Osteoblast (primary cell): ENCODE results near the gene NRTN. TPM values are rescaled to one million over a fixed set of nuclear protein-coding genes. Genes with fewer than 3 reads are reported as not detected.

Source experiments
- DNase-seq: peaks from one replicate; pipeline ENCODE4 v3.0.0; 2011; ENCODE audit warnings: low spot score, mixed read lengths; ENCODE audit not compliant: insufficient read length; ENCODE audit errors: missing footprints
- H2AFZ ChIP-seq: 2 replicates; pipeline ENCODE4 v1.6.0; 2011; ENCODE audit warnings: mild to moderate bottlenecking, low read length
- H3K27ac ChIP-seq: 2 replicates; pipeline ENCODE4 v1.5.1; 2011; ENCODE audit warnings: mild to moderate bottlenecking, low read depth, low read length, moderate library complexity
- H3K27me3 ChIP-seq: 2 replicates; pipeline ENCODE4 v1.6.0; 2012; ENCODE audit warnings: mild to moderate bottlenecking, control low read depth, inconsistent platforms, low read length, moderate library complexity; ENCODE audit not compliant: insufficient read depth
- H3K36me3 ChIP-seq: 2 replicates; pipeline ENCODE4 v1.5.1; 2011; ENCODE audit warnings: mild to moderate bottlenecking, low read length, control low read depth, moderate library complexity; ENCODE audit not compliant: insufficient read depth
- H3K4me1 ChIP-seq: 2 replicates; pipeline ENCODE4 v1.5.1; 2011; ENCODE audit warnings: mild to moderate bottlenecking, low read length, control low read depth, moderate library complexity; ENCODE audit not compliant: insufficient read depth
- H3K4me2 ChIP-seq: 2 replicates; pipeline ENCODE4 v1.6.0; 2011; ENCODE audit warnings: mild to moderate bottlenecking, low read length; ENCODE audit not compliant: insufficient read depth
- H3K4me3 ChIP-seq: fragments of 200-600 bp; sonication (generic); 3 replicates; pipeline ENCODE4 v1.5.1; 2012; ENCODE audit warnings: mild to moderate bottlenecking, low read length, inconsistent platforms; ENCODE audit not compliant: insufficient read depth
- H3K79me2 ChIP-seq: 2 replicates; pipeline ENCODE4 v1.6.0; 2012; ENCODE audit warnings: mild to moderate bottlenecking, low read length, control low read depth, inconsistent platforms; ENCODE audit not compliant: insufficient read depth
- H3K9me3 ChIP-seq: 2 replicates; pipeline ENCODE4 v1.5.1; 2011; ENCODE audit warnings: low read depth, low read length, control low read depth
- H4K20me1 ChIP-seq: 2 replicates; pipeline ENCODE4 v1.6.0; 2012; ENCODE audit warnings: mild to moderate bottlenecking, low read length, control low read depth; ENCODE audit not compliant: insufficient read depth
- CTCF ChIP-seq: IDR thresholded peaks from 2 replicates; pipeline ENCODE4 v1.5.1; 2011; ENCODE audit warnings: mild to moderate bottlenecking, low read depth, low read length, moderate library complexity; ENCODE audit errors: extremely low read depth
- total RNA-seq: library from RNA; depleted of rRNA; stranded (reverse); fragments of >200 nt; gene quantifications from 2 replicates; pipeline ENCODE4 v1.2.3, GENCODE V29; 2012

The NRTN gene
- total RNA-seq, 1 donor, result not detected

GRCh38 chr19:5772416-5772815 is 32.5 kb upstream of the NRTN start:
- H2AFZ ChIP-seq, result no peak overlapping the region
- H3K27me3 ChIP-seq, result no peaks in the 10 kb centered on the region
- no peaks in the 10 kb centered on the region for H3K36me3 ChIP-seq
- H3K27ac ChIP-seq, result no peak overlapping the region
- no peaks in the 10 kb centered on the region for H3K9me3 ChIP-seq
- no peaks in the 10 kb centered on the region for H4K20me1 ChIP-seq
- no peak overlapping the region for H3K4me2 ChIP-seq
- H3K79me2 ChIP-seq, result no peaks in the 10 kb centered on the region
- peaks cover 3% of the 10 kb centered on the region for H3K4me1 ChIP-seq
- H3K4me3 ChIP-seq, result no peak overlapping the region
- no peak for TF ChIP-seq CTCF
- peak; percentile 10 for DNase-seq

GRCh38 chr19:5773276-5773675 is 31.6 kb upstream of the NRTN start:
- peaks cover 3% of the 10 kb centered on the region for H3K4me1 ChIP-seq
- peak overlapping the region; percentile 21 for H2AFZ ChIP-seq
- no peak overlapping the region for H3K27ac ChIP-seq
- H3K36me3 ChIP-seq, result no peaks in the 10 kb centered on the region
- peak; percentile 56 for DNase-seq
- TF ChIP-seq CTCF, result no peak
- H3K4me3 ChIP-seq, result no peak overlapping the region
- no peaks in the 10 kb centered on the region for H4K20me1 ChIP-seq
- no peaks in the 10 kb centered on the region for H3K79me2 ChIP-seq
- no peaks in the 10 kb centered on the region for H3K27me3 ChIP-seq
- H3K9me3 ChIP-seq, result no peaks in the 10 kb centered on the region
- no peak overlapping the region for H3K4me2 ChIP-seq

GRCh38 chr19:5774921-5775320 is 29.9 kb upstream of the NRTN start:
- DNase-seq, result peak; percentile 4
- H3K36me3 ChIP-seq, result no peaks in the 10 kb centered on the region
- peaks cover 3% of the 10 kb centered on the region for H3K4me1 ChIP-seq
- no peak overlapping the region for H3K4me3 ChIP-seq
- H3K79me2 ChIP-seq, result no peaks in the 10 kb centered on the region
- no peak overlapping the region for H3K4me2 ChIP-seq
- H3K27ac ChIP-seq, result no peak overlapping the region
- H4K20me1 ChIP-seq, result no peaks in the 10 kb centered on the region
- H2AFZ ChIP-seq, result no peak overlapping the region
- TF ChIP-seq CTCF, result no peak
- no peaks in the 10 kb centered on the region for H3K9me3 ChIP-seq
- H3K27me3 ChIP-seq, result no peaks in the 10 kb centered on the region

- H4K20me1 ChIP-seq, result no peaks in the 10 kb centered on the region
- no peak for TF ChIP-seq CTCF
- DNase-seq, result peak; percentile 18
- H3K27ac ChIP-seq, result no peak overlapping the region
- no peaks in the 10 kb centered on the region for H3K36me3 ChIP-seq
- H3K9me3 ChIP-seq, result no peaks in the 10 kb centered on the region
- no peaks in the 10 kb centered on the region for H3K27me3 ChIP-seq
- H3K79me2 ChIP-seq, result no peaks in the 10 kb centered on the region
- peak overlapping the region; percentile 39 for H3K4me2 ChIP-seq
- peaks cover 3% of the 10 kb centered on the region for H3K4me1 ChIP-seq
- H3K4me3 ChIP-seq, result no peak overlapping the region
- no peak overlapping the region for H2AFZ ChIP-seq
Measured at GRCh38 chr19:5775668-5776309, 29.1 kb upstream of the NRTN start.
